OCI-M2 (cell line): ENCODE results near the gene ASB4.
"Not testable (repeated sequence)": the region's sequence is repeated elsewhere in the genome, so short reads cannot be mapped to it uniquely, and the experiment has no call there.

Source experiments
- DNase-seq: peaks from one replicate; lab custom pipeline; 2025; ENCODE audit not compliant: unreplicated experiment; lab: John Stamatoyannopoulos, UW

Gene ASB4

DNA sequence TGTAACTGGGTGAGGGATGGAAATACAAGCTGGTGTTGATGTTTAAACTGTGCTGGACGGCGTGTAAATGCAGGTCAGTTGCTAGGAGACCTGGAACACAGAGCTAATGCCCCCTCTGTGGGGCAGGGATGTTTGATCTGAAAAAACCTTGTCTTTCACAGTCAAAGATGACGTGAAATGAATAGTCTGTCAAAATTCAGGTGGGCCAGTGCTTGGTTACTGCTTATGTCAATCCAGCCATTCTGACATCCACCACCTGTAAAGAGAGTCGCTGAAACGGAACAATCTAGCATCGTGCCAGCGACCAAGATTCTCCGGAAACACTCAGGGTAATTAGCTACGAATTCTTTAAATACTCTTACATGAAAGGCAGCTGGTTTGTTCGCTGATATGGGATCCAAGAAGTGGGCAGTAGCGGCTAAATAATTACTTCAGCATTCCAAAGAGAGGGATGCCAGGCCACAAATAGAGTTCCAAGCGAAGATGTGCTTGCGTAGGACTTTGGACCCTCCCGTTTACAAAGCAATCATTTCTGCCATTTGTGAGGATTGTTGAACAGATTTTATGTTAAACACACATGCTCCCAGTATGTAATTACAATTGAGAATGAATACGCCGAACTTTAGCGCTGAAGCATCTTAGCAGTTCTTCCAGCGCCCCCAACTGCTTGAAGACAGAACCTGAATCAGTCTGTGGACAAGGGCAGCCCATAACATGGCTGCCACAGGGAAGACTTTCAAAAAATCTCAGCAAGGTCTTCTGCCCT, 7.3 kb upstream of the ASB4 start:
- no peak for DNase-seq

- no peak for DNase-seq
These were observed 5.6 kb upstream of the ASB4 start for GRCh38 chr7:95479992-95480624.

- DNase-seq: peak; percentile 25
These were observed 4.2 kb upstream of the ASB4 start for GRCh38 chr7:95481271-95482165.

GRCh38 chr7:95482424-95482823, 3.3 kb upstream of the ASB4 start:
- DNase-seq: no peak

- no peak for DNase-seq
These were observed 4.6 kb downstream of the ASB4 start for GRCh38 chr7:95490231-95490762.

GRCh38 chr7:95491201-95491600, 5.5 kb downstream of the ASB4 start:
- DNase-seq: no peak

GRCh38 chr7:95491634-95492314, 6.0 kb downstream of the ASB4 start:
- no peak for DNase-seq

GRCh38 chr7:95493247-95493646, 7.5 kb downstream of the ASB4 start:
- DNase-seq: no peak

DNA sequence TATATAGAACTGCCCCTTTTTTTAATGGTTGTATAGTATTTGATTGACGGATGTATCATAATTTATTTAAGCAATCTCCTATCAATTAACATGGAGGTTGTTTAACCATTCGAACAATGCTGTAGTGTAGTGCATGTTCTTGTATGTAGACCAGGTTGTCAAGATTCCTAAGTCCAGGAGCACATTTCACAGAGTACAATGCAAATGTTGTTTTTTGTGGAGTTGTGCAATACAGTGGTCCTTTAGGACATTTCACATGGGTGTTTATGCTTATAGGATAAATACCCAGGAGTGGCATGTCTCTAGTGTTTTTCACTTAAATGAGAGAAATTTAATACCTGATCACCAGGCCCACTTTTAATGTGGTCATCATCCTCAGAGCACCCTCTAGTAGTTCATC, 8.1 kb downstream of the ASB4 start:
- DNase-seq: no peak

GRCh38 chr7:95501261-95501832, 15.6 kb downstream of the ASB4 start:
- DNase-seq: no peak

DNA sequence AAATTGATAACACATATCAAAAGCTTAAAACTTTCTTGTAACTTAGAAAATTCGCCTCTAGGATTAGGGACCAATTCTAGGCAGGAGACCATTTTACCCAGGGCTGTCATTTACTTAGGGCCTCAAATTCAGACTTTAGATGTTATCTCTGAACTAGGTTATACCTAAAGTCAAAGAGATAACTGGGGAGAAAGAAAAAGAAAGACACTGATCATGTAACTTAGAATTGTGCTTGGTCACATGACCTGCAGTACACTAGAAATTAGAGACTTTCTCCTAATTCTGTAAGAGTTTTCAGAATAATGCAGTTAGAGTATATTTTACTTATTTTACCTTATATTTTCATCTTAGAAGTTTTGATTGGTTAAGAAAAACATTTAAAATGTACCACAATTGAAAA, 16.7 kb downstream of the ASB4 start:
- no peak for DNase-seq

DNA sequence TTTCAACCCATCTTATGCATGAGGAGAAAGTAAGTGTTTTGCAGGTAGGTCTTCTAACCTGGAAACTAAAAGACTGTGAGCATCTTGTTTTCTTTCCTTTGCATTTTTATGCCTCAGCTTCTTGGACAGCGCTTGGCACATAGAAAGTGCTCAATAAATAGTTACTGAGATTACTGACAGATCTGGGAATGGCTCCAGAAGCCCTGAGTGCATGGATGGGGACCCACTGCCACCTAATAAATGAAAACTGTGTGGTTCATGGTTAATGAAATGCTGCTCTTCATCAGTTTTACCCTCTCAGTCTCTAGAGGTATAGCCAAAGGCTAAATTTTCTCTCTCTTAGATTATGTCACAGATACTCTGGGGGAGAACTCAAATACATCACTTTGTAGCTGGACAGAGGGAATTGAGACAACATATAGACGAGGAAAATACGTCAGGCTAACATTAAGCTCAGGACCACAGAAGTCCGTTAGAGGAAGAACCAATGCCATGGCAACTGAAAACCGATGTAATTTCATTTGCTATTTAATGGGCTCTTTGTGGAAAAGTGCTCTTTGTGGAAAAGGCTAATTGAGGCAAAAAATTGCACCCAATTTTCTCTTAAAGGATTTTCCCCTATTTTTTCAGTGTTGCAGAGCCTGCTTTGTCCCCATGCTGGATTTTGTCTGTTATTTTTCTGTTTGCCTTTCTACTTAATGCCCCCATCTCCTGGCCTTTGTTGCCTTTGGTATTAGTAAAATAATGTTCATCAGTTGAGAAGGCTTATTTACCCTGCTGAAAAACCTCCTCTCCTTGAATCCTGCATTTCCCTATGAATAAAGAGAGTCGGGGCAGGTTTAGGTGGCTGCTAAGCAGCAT, 17.8 kb downstream of the ASB4 start:
- no peak for DNase-seq

DNA sequence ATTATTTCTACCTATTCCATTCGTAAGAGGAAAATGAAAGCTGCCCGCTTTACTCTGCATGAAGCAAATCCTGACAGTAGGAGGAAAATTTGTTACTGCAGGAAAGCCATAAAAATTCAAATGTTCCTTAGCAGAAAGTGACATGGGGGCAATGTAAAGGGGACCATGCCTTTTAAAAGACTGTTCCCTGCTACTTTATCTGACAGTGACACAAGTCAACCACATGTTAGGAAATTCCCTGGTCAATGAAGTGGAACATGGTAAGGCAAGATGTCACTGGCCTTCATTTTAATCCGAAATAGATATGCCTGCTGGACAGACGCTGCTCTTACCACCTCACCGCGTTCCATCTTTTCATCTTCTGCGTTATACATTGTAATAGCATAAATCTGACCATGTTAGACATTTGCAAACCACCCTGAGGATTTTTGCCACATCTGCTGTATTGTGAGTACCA, 18.4 kb downstream of the ASB4 start:
- not testable (repeated sequence) for DNase-seq

DNA sequence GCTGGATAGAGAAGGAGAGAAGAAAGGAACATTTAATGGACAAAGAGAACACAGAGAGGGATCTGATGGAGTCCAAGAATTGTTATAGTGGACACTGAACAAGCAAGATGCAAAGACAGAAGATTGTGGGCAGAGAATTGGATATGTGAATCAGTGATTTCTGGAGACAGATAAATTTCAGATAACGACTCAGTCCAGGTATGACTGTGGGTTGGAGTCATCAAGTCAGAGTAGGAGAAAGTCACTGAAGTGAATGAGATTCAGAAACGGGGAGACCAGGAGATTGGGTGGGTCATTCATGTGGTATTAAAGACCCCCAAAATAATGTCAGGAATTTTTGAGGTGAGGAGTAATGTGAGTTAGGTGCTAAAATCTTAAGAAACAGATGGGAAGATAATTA, 23.0 kb downstream of the ASB4 start:
- no peak for DNase-seq

- DNase-seq: no peak
These were observed 23.5 kb downstream of the ASB4 start for GRCh38 chr7:95509199-95509598.

DNA sequence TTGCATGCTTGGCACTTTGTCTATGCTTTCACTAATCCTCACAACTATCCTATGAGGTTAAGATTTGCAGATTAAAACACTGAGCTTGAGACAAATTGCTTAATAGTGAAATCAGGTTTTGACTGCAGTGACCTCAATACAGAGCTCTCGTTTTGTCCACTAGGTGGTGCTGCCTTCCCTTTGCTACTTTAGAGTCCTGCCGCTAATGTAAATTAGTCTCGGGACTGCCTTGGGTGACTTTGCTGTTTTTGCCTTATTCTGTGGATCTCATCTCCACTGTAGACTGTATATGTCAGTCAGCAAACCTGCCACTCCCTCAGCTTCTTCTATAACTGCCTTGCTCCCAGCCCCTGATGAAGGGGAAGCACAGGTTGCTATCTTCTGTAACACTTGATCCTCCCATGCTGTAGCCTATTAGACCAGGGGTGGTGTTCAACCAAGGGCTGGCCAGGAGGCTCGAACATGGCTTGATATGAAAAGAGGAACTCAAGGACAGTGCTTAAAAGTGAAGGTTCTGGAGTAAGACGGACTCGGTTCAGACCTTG, 26.0 kb downstream of the ASB4 start:
- DNase-seq: peak; percentile 46

- DNase-seq: no peak
These were observed 31.7 kb downstream of the ASB4 start for GRCh38 chr7:95517458-95517857.

DNA sequence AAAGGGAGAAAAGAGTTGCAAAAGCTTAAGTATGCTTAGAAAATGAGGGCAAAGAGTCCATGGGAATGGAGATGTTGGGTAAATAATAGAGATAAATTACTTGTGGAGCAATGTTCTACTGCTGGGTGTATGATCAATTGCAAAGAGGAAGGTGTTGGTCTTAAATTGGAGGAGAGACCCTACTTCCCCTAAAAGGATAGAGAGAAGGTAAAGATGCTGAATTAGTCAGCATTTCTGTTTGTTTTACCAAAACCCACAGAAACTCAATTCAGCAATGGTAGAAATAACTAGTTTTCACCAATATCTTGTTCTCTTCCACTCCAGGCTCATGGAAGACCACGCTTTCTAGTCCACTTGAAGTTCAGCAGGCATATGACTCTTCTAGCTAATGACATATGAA, 32.1 kb downstream of the ASB4 start:
- DNase-seq: no peak

GRCh38 chr7:95520136-95520535, 34.4 kb downstream of the ASB4 start:
- no peak for DNase-seq
